Measurements from ENCODE around the gene NPAS3. TPM values are rescaled to one million over a fixed set of nuclear protein-coding genes. Genes with fewer than 3 reads are reported as not detected.

The NPAS3 gene
- total RNA-seq, 1 donor from 2014 or later, result 2.0 TPM

DNA sequence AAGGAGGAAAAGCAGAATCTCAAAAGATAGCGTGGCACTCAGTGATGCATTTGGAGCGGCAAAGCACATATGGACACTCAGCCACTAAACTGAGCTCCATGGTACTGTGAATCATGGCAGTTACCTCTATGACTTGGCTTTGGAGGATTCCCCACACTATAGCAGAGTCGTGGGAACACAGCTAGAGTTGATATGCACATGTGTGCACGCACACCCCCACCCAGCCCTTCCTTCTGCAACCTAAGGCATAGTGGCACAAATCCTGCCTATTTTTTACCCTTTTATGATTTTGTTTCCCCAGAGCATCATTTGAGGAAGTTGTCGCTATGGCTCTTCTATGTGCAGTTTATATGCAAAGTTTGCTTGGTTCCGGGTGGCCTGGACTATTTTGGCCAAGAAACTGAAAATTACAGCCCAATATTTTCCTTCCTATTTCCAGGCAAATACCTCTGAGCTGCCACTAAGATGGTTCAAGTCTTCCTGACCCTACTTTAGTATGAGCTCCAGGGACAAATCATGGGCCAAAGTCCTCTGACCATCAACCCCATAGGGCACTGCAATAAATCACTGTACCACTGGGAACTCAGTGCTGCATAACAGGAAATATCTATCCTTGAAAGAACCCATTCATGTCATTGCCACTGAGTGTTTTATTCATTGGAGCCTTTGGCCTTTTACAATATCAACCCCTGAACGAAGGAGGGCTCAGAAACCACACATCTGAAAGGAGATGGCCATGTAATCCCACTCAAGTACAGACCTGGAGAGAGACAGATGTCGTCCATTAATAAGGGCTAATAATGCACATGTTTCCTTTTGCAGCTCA lies 834.7 kb downstream of the NPAS3 start:
- DNase-seq (ENCODE audit: low read depth), result no peak
- Histone ChIP-seq H3K36me3 (ENCODE audit: control insufficient read depth, insufficient read depth, low read length) (no peaks in the 10 kb centered on the region), H3K27me3 (ENCODE audit: control insufficient read depth, insufficient read depth, low read length) (no peaks in the 10 kb centered on the region), H3K4me3 (ENCODE audit: low read depth, low read length) (no peak overlapping the region)
- no peak for TF ChIP-seq CTCF (IDR thresholded peaks at IDR 0.05; ENCODE audit: insufficient read depth, low read length, poor library complexity, severe bottlenecking)

DNA sequence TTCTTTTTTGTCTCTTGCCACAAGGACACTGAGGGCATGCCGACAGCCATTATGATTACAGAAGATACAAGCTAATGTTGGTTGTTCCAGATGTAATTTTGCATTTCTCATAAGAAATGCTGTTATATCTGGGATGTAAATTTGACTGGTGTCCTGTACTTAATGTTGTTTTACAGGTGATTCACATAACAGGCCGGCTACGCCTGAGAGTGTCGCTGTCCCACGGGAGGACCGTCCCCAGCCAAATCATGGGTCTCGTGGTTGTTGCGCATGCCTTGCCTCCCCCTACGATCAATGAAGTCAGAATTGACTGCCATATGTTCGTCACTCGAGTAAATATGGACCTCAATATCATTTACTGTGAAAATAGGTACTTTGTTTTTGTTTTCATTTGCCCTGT lies 835.5 kb downstream of the NPAS3 start:
- DNase-seq (ENCODE audit: low read depth), result no peak
- Histone ChIP-seq H3K4me3 (ENCODE audit: low read depth, low read length) (no peak overlapping the region), H3K36me3 (ENCODE audit: control insufficient read depth, insufficient read depth, low read length) (no peaks in the 10 kb centered on the region), H3K27me3 (ENCODE audit: control insufficient read depth, insufficient read depth, low read length) (no peaks in the 10 kb centered on the region)
- no peak for TF ChIP-seq CTCF (IDR thresholded peaks at IDR 0.05; ENCODE audit: insufficient read depth, low read length, poor library complexity, severe bottlenecking)

- Histone ChIP-seq H3K27me3 (ENCODE audit: control insufficient read depth, insufficient read depth, low read length) (no peaks in the 10 kb centered on the region), H3K36me3 (ENCODE audit: control insufficient read depth, insufficient read depth, low read length) (no peaks in the 10 kb centered on the region), H3K4me3 (ENCODE audit: low read depth, low read length) (no peak overlapping the region)
- TF ChIP-seq CTCF (IDR thresholded peaks at IDR 0.05; ENCODE audit: insufficient read depth, low read length, poor library complexity, severe bottlenecking), result no peak
- no peak for DNase-seq (ENCODE audit: low read depth)
These were observed 836.2 kb downstream of the NPAS3 start for GRCh38 chr14:33774723-33775470.

DNA sequence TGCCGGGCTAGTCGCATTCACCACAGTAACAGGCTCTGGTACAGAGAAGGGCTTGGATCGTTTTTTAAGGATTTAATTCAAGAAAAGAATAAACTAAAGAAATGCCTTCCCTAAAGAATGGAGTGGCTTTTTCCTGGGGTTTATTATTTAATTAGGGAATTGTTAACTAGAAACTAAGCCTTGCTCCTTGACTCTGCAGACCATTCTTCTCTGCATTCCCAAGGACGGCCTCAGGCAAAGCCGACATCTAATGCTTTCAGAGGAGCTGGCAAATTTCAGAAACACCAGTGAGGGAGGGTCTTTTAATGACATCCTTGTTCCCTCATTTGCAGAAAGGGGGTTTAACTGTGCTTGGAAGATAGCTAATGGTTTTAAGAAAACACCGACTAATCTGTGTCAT lies 838.2 kb downstream of the NPAS3 start:
- TF ChIP-seq CTCF (IDR thresholded peaks at IDR 0.05; ENCODE audit: insufficient read depth, low read length, poor library complexity, severe bottlenecking), result no peak
- H3K27me3 ChIP-seq (ENCODE audit: control insufficient read depth, insufficient read depth, low read length), result no peaks in the 10 kb centered on the region
- H3K36me3 ChIP-seq (ENCODE audit: control insufficient read depth, insufficient read depth, low read length), result no peaks in the 10 kb centered on the region
- H3K4me3 ChIP-seq (ENCODE audit: low read depth, low read length), result no peak overlapping the region
- no peak for DNase-seq (ENCODE audit: low read depth)

DNA sequence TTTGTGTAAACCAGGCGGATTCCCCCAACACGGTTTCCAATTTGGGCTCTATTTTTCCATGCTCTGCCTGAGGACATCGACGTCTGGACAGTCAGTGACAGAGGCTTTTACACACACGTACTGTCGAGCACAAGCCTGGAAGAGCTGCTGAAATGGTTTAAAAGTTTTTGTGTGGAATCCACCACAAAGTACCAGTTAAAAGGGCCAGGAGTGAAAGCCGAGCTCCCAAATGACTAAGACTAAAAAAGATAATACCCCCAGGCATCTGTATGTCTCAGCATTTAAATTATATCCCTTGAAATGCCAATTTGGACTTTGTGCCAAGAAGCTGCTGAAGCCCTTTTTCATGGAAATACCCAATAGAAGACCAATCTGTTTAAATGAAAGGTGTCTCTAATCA lies 839.0 kb downstream of the NPAS3 start:
- Histone ChIP-seq H3K27me3 (ENCODE audit: control insufficient read depth, insufficient read depth, low read length) (no peaks in the 10 kb centered on the region), H3K4me3 (ENCODE audit: low read depth, low read length) (no peak overlapping the region), H3K36me3 (ENCODE audit: control insufficient read depth, insufficient read depth, low read length) (no peaks in the 10 kb centered on the region)
- TF ChIP-seq CTCF (IDR thresholded peaks at IDR 0.05; ENCODE audit: insufficient read depth, low read length, poor library complexity, severe bottlenecking), result no peak
- DNase-seq (ENCODE audit: low read depth), result no peak

All from kidney epithelial cell (primary cell).